MM.1S (cell line): Measurements from ENCODE around the gene ARGLU1.

Experiments
- CTCF ChIP-seq: fragments of 300-600 bp; sonication (generic); IDR thresholded peaks from 2 replicates; pipeline ENCODE4 v1.5.1; 2016; ENCODE audit warnings: antibody characterized with exemption, low read length, mixed read lengths
- EZH2 ChIP-seq: fragments of 300-600 bp; sonication (generic); optimal IDR thresholded peaks from 2 replicates; pipeline ENCODE3; 2017; ENCODE audit warnings: low read depth, mild to moderate bottlenecking, antibody characterized with exemption, low read length, mixed read lengths
- EZH2phosphoT487 ChIP-seq: fragments of 300-600 bp; sonication (generic); IDR thresholded peaks from 2 replicates; pipeline ENCODE4 v1.6.1; 2018; ENCODE audit warnings: antibody characterized with exemption, low read length

- TF ChIP-seq EZH2phosphoT487 (no peak), CTCF (no peak), EZH2 (no peak)
Observed at GRCh38 chr13:106609116-106609515, 41.2 kb upstream of the ARGLU1 start.
